HepG2 (cell line): Measurements from ENCODE around the gene TXN2. TPM values are rescaled to one million over a fixed set of nuclear protein-coding genes. Genes with fewer than 3 reads are reported as not detected.

Experiments used
- BORCS8-MEF2B ChIP-seq: sonication (generic); formaldehyde crosslinking; IDR thresholded peaks from 2 replicates; pipeline ENCODE4 v1.8.0; 2022; ENCODE audit warnings: mild to moderate bottlenecking, missing genetic modification reagents
- CHD4 ChIP-seq: fragments of 200-600 bp; sonication (generic); IDR thresholded peaks from 2 replicates; pipeline ENCODE4 v1.7.0; 2017; ENCODE audit warnings: mild to moderate bottlenecking, low read length, borderline replicate concordance
- DNMT3B ChIP-seq: conservative IDR thresholded peaks from 2 replicates; pipeline ENCODE4 v1.6.1; 2016; ENCODE audit warnings: missing biosample characterization, control low read depth
- FOXC1 ChIP-seq: sonication (generic); formaldehyde crosslinking; IDR thresholded peaks from 2 replicates; pipeline ENCODE4 v1.8.0; 2022; ENCODE audit warnings: mild to moderate bottlenecking, missing genetic modification reagents, borderline replicate concordance
- HIVEP1 ChIP-seq: sonication (generic); formaldehyde crosslinking; IDR thresholded peaks from 2 replicates; pipeline ENCODE4 v1.4.0; 2020; ENCODE audit warnings: mild to moderate bottlenecking, missing genetic modification reagents
- HNF4A ChIP-seq: sonication (generic); formaldehyde crosslinking; IDR thresholded peaks from 2 replicates; pipeline ENCODE4 v1.4.0; 2020; ENCODE audit warnings: missing genetic modification reagents
- HNRNPH1 ChIP-seq: fragments of 200-400 bp; formaldehyde crosslinking; optimal IDR thresholded peaks from 2 replicates; pipeline ENCODE3; 2017; ENCODE audit warnings: mild to moderate bottlenecking, low read depth, low read length
- HNRNPL ChIP-seq: fragments of 200-400 bp; formaldehyde crosslinking; IDR thresholded peaks from 2 replicates; pipeline ENCODE4 v1.6.1; 2017; ENCODE audit warnings: mild to moderate bottlenecking, low read depth, low read length
- HNRNPLL ChIP-seq: fragments of 200-400 bp; formaldehyde crosslinking; IDR thresholded peaks from 2 replicates; pipeline ENCODE4 v1.6.1; 2017; ENCODE audit warnings: mild to moderate bottlenecking, low read depth, low read length; ENCODE audit not compliant: poor library complexity, severe bottlenecking
- IRF9 ChIP-seq: sonication (generic); formaldehyde crosslinking; IDR thresholded peaks from 2 replicates; pipeline ENCODE4 v1.8.0; 2022; ENCODE audit warnings: missing genetic modification reagents, mild to moderate bottlenecking, borderline replicate concordance
- MAF1 ChIP-seq: sonication (generic); formaldehyde crosslinking; IDR thresholded peaks from 2 replicates; pipeline ENCODE4 v1.5.0; 2020; ENCODE audit warnings: missing genetic modification reagents, borderline replicate concordance
- MATR3 ChIP-seq: sonication (generic); formaldehyde crosslinking; IDR thresholded peaks from 2 replicates; pipeline ENCODE4 v1.4.0; 2020; ENCODE audit warnings: missing genetic modification reagents
- MXD1 ChIP-seq: sonication (generic); formaldehyde crosslinking; IDR thresholded peaks from 2 replicates; pipeline ENCODE4 v1.4.0; 2020; ENCODE audit warnings: mild to moderate bottlenecking, missing genetic modification reagents
- PLRG1 ChIP-seq: fragments of 450-650 bp; conservative IDR thresholded peaks from 2 replicates; pipeline ENCODE4 v1.6.1; 2016
- POLR2A ChIP-seq, 2 experiments: IDR thresholded peaks; 2 replicates each; pipeline ENCODE4 v1.6.1; 2011; ENCODE audit warnings: low read depth in 2 of 2, low read length in 2 of 2, mild to moderate bottlenecking in 1 of 2, moderate library complexity in 1 of 2; ENCODE audit not compliant: insufficient read depth in 1 of 2
- RBM39 ChIP-seq: fragments of 200-400 bp; formaldehyde crosslinking; IDR thresholded peaks from one replicate; pipeline ENCODE4 v1.6.1; 2018; ENCODE audit warnings: antibody characterized with exemption, mild to moderate bottlenecking, low read depth, low read length; ENCODE audit not compliant: poor library complexity, severe bottlenecking
- RFXANK ChIP-seq: IDR thresholded peaks from 2 replicates; pipeline ENCODE4 v1.6.1; 2016
- SAP130 ChIP-seq: IDR thresholded peaks from 2 replicates; pipeline ENCODE4 v1.6.1; 2016; ENCODE audit warnings: low read depth
- ZNF10 ChIP-seq: sonication (generic); formaldehyde crosslinking; IDR thresholded peaks from 2 replicates; pipeline ENCODE4 v1.4.0; 2020; ENCODE audit warnings: mild to moderate bottlenecking, low read depth, missing genetic modification reagents, borderline replicate concordance
- ZNF17 ChIP-seq: sonication (generic); formaldehyde crosslinking; IDR thresholded peaks from 2 replicates; pipeline ENCODE4 v1.5.0; 2020; ENCODE audit warnings: mild to moderate bottlenecking, missing genetic modification reagents
- ZNF251 ChIP-seq: sonication (generic); formaldehyde crosslinking; IDR thresholded peaks from 2 replicates; pipeline ENCODE4 v1.9.0; 2021; ENCODE audit warnings: mild to moderate bottlenecking, missing genetic modification reagents
- ZNF256 ChIP-seq: sonication (generic); formaldehyde crosslinking; conservative IDR thresholded peaks from 2 replicates; pipeline ENCODE4 v1.4.0; 2020; ENCODE audit warnings: missing genetic modification reagents
- ZNF337 ChIP-seq: sonication (generic); formaldehyde crosslinking; IDR thresholded peaks from 2 replicates; pipeline ENCODE4 v1.5.1; 2020; ENCODE audit warnings: missing genetic modification reagents, low read depth, mild to moderate bottlenecking, borderline replicate concordance
- ZNF350 ChIP-seq: sonication (generic); formaldehyde crosslinking; IDR thresholded peaks from 2 replicates; pipeline ENCODE4 v1.4.0; 2020; ENCODE audit warnings: mild to moderate bottlenecking, low read depth, missing genetic modification reagents, borderline replicate concordance
- ZNF703 ChIP-seq: sonication (generic); formaldehyde crosslinking; IDR thresholded peaks from 2 replicates; pipeline ENCODE4 v1.5.1; 2020; ENCODE audit warnings: missing genetic modification reagents, mild to moderate bottlenecking, moderate library complexity, borderline replicate concordance
- ZNF776 ChIP-seq: sonication (generic); formaldehyde crosslinking; IDR thresholded peaks from 2 replicates; pipeline ENCODE4 v1.4.0; 2020; ENCODE audit warnings: mild to moderate bottlenecking, missing genetic modification reagents
- ZSCAN22 ChIP-seq: sonication (generic); formaldehyde crosslinking; IDR thresholded peaks from 2 replicates; pipeline ENCODE4 v1.4.0; 2020; ENCODE audit warnings: mild to moderate bottlenecking, missing genetic modification reagents
- polyA plus RNA-seq, 8 experiments: library from polyadenylated mRNA; depleted of rRNA in 3 of 8; stranded (reverse) in 7 of 8; unstranded in 1 of 8; fragments of >200 nt; fragmentation: Illumina TruSeq in 4 of 8; extraction: Trizol in 4 of 8; gene quantifications; 2 replicates each; pipeline versions ENCODE4 v1.2.1 to v1.2.3, GENCODE V29; 2011 to 2016; ENCODE audit warnings: low read depth in 4 of 8, missing spikeins in 1 of 8, mixed read lengths in 1 of 8; ENCODE audit not compliant: insufficient read depth in 1 of 8
- total RNA-seq, 5 experiments: library from RNA; depleted of rRNA; stranded (reverse); fragments of >200 nt; fragmentation: Illumina TruSeq; extraction: Trizol; gene quantifications; 2 replicates each; pipeline ENCODE4 v1.2.3, GENCODE V29; 2016; ENCODE audit warnings: low read depth in 1 of 5
- TF ChIP-seq, protein P1 (sequence below): sonication (generic); formaldehyde crosslinking; IDR thresholded peaks from 2 replicates; pipeline ENCODE4 v1.4.0; 2020; ENCODE audit warnings: missing genetic modification reagents, borderline replicate concordance
- TF ChIP-seq, protein P2 (sequence below): IDR thresholded peaks from 2 replicates; pipeline ENCODE4 v1.6.1; 2018; ENCODE audit warnings: missing genetic modification reagents

Gene TXN2
- total and polyA plus RNA-seq, 2 of the 13 experiments (the other 11 are each of a cell fraction or from before 2014, with no cell fraction given) = 41.4 to 109 TPM

DNA sequence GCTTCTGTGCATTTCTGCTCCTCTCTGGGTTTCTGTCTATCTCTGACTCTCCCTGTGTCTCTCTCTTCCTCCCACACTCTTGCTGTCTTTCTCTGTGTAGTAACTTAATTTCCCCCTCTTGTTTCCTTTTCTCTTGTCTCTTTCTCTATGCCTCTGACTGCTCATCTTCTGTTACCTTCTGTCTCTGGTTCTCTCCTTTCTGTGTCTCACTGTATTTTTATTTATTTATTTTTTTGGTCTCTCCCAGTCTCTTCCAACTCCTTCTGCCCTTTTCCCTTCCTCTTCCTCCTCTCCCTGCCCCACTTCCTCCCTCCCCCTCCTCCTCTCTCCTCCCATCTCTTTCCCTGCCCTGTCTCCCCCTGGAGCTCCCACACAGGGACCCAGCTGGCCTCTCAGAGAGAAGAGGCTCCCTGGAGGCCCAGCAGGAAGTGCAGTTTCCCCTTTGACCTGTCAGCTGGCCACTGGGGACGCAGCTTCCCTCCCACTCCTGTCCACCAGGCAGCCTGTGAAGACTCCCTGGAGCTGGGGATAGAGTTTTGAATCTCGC lies 55.4 kb downstream of the TXN2 start (continued):
- TF ChIP-seq MXD1 (no peak), ZNF17 (CRISPR knock-in tag) (no peak), ZNF703 (CRISPR knock-in tag) (no peak), PLRG1 (no peak), ZNF350 (CRISPR knock-in tag) (peak; percentile 42; the same call in 1 of the 2 replicates), MAF1 (CRISPR knock-in tag) (no peak), HIVEP1 (CRISPR knock-in tag) (no peak), ZNF776 (CRISPR knock-in tag) (no peak), ZNF256 (CRISPR knock-in tag) (no peak), HNRNPL (0 out of 2 replicates have a peak, but pooled peaks have one; percentile 15), IRF9 (no peak), BORCS8-MEF2B (no peak), ZNF337 (no peak), ZNF10 (CRISPR knock-in tag) (no peak), HNRNPLL (no peak), CHD4 (no peak), RBM39 (peak; percentile 39), POLR2A (IDR thresholded peaks at IDR 0.05; ENCODE audit: insufficient read depth in 1 of 2, low read depth in 2 of 2, low read length in 2 of 2) (peak in 1 of 2 experiments; percentile 34; a peak in 1 of 4 replicates), MATR3 (no peak), ZSCAN22 (CRISPR knock-in tag) (peak; percentile 90), FOXC1 (CRISPR knock-in tag) (no peak), SAP130 (CRISPR knock-in tag) (peak; percentile 78), HNRNPH1 (no peak), DNMT3B (CRISPR knock-in tag) (0 out of 2 replicates have a peak, but pooled peaks have one; percentile 33), ZNF251 (CRISPR knock-in tag) (no peak), RFXANK (CRISPR knock-in tag) (no peak), HNF4A (peak; percentile 52; the same call in 1 of the 2 replicates)
- TF ChIP-seq, protein P1, sequence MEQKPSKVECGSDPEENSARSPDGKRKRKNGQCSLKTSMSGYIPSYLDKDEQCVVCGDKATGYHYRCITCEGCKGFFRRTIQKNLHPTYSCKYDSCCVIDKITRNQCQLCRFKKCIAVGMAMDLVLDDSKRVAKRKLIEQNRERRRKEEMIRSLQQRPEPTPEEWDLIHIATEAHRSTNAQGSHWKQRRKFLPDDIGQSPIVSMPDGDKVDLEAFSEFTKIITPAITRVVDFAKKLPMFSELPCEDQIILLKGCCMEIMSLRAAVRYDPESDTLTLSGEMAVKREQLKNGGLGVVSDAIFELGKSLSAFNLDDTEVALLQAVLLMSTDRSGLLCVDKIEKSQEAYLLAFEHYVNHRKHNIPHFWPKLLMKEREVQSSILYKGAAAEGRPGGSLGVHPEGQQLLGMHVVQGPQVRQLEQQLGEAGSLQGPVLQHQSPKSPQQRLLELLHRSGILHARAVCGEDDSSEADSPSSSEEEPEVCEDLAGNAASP (CRISPR knock-in tag) = no peak
- TF ChIP-seq, protein P2, sequence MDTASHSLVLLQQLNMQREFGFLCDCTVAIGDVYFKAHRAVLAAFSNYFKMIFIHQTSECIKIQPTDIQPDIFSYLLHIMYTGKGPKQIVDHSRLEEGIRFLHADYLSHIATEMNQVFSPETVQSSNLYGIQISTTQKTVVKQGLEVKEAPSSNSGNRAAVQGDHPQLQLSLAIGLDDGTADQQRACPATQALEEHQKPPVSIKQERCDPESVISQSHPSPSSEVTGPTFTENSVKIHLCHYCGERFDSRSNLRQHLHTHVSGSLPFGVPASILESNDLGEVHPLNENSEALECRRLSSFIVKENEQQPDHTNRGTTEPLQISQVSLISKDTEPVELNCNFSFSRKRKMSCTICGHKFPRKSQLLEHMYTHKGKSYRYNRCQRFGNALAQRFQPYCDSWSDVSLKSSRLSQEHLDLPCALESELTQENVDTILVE (CRISPR knock-in tag) = no peak; the same call in 1 of the 2 replicates
